Adrenal gland (tissue), 5 donors: Measurements from ENCODE around the gene ARAP1.

Experiments used
- POLR2A ChIP-seq, 2 donors: fragments of 450-650 bp; IDR thresholded peaks; one replicate each; pipeline ENCODE4 v1.6.1; 2017; ENCODE audit warnings: antibody characterized with exemption in 2 of 2, mild to moderate bottlenecking in 2 of 2, moderate library complexity in 1 of 2
- TF ChIP-seq, protein P1 (sequence below), 6 experiments: fragments of 450-650 bp in 4 of 6; fragments of 200-600 bp in 2 of 6; sonication (generic) in 1 of 6; IDR thresholded peaks; 1 replicate in 5 of 6; 2 replicates in 1 of 6; pipeline versions ENCODE4 v1.5.1 to v1.8.0; 2016 to 2021; ENCODE audit warnings: antibody characterized with exemption in 6 of 6, mild to moderate bottlenecking in 2 of 6, moderate library complexity in 1 of 6
- donor health status: DM: no; HTN: no; CAD: no.

DNA sequence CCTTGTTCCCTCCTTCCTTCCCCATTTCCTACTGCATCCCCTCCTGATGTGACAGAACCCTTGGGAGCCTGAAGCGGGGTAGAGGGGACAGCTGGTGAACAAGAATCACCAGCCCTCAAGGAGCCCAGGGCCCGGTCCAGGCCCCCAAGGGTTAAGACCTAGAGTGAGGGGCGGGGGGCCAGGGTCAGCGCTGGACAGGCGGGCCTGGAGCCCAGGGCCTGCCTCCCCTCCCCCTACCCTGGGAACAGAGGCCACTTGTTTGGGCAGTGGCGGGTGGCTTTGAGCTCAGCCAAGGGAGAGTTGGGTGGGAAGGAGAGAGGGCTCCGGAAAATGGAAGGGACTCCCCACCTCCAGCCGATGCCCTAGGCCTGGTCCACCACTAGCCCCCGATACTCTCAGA lies 2.1 kb downstream of the ARAP1 start:
- TF ChIP-seq, protein P1, sequence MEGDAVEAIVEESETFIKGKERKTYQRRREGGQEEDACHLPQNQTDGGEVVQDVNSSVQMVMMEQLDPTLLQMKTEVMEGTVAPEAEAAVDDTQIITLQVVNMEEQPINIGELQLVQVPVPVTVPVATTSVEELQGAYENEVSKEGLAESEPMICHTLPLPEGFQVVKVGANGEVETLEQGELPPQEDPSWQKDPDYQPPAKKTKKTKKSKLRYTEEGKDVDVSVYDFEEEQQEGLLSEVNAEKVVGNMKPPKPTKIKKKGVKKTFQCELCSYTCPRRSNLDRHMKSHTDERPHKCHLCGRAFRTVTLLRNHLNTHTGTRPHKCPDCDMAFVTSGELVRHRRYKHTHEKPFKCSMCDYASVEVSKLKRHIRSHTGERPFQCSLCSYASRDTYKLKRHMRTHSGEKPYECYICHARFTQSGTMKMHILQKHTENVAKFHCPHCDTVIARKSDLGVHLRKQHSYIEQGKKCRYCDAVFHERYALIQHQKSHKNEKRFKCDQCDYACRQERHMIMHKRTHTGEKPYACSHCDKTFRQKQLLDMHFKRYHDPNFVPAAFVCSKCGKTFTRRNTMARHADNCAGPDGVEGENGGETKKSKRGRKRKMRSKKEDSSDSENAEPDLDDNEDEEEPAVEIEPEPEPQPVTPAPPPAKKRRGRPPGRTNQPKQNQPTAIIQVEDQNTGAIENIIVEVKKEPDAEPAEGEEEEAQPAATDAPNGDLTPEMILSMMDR (IDR thresholded peaks at IDR 0.05) = no peak
- TF ChIP-seq POLR2A (IDR thresholded peaks at IDR 0.05) = no peak
